Ammon's horn (tissue), 1 donor: Measurements from ENCODE around the gene NCKAP5.

ENCODE experiments used
- DNase-seq: peaks from one replicate; pipeline ENCODE4 v3.0.0-alpha.2; 2016; ENCODE audit warnings: low spot score

The NCKAP5 gene

DNA sequence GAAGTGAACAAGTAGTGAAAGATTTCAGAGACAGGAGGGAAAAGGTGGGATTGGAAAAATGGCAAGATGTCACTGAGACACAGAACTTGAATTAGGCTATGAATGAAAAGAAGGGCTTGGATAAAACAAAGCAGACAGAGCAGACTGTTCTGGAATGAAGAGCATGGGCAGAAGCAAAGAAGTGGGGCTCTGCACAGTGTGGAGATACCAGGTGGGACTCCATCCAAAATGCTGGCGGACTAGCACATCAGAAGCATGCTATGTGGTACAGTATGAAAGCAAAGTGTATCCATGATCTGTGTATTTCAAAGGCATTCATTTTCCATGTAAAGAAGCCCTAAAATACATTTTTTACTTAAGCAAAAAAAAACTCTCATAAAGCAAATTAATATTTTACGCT lies 487.4 kb downstream of the NCKAP5 start:
- DNase-seq, result no peak

DNA sequence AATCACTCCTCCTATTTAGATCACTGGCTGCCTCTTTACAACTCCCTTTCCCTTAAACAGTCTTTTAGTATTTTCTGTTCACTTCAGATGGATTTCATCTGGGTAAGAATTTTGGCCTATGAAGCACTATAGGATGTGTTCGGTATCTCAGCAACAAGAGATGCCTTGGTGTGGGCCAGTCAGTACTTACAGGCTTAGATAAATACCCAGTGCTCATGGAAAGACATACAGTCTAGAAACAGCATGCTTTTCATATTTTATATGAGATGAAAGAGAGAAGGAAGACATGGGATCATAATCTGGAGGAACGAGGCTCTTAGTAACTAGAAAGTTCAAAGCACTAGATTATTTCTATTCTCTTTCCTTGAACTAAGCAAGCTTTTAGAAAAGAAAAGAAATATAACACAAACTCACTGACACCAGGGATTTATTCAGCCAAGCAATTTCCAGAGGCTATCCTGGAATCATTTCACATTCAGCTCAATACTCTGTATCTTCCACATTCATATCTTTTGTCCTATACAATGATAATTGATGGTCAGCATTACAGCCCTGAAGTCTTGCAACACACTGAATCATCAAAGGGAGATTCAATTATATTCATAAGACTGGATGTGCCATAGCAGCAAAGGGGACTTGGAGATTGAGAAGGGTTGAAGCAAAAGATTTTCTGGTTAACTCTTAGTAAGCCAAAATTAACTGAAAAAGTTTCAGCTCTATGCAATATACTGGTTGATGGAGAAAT lies 489.4 kb downstream of the NCKAP5 start:
- no peak for DNase-seq

DNA sequence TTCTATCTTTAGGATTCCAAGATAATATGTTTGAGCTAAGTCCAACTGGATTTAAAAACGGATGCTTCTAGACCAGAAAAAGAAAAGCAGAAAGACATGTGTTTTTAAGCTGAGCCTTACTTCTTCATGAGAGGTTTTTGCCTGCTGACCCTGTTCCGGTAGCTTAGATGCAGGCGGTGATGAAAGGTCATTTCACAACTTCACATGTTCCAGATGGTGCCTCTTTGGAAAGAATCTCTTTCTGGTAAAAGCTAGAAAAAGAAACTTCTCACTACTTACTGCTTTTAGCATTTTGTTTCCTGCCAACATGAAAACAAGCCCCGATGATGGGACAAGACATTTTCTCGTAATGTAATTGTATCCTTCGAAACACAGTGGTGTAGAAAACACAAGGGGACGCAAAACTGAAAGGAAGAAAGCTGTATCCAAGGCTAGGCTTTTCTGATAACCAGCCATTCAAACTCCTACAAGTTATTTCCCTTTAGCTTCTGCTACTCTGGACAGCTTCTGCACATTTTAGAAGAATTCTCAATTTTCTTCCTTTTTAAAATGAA lies 490.9 kb downstream of the NCKAP5 start:
- DNase-seq, result no peak

DNA sequence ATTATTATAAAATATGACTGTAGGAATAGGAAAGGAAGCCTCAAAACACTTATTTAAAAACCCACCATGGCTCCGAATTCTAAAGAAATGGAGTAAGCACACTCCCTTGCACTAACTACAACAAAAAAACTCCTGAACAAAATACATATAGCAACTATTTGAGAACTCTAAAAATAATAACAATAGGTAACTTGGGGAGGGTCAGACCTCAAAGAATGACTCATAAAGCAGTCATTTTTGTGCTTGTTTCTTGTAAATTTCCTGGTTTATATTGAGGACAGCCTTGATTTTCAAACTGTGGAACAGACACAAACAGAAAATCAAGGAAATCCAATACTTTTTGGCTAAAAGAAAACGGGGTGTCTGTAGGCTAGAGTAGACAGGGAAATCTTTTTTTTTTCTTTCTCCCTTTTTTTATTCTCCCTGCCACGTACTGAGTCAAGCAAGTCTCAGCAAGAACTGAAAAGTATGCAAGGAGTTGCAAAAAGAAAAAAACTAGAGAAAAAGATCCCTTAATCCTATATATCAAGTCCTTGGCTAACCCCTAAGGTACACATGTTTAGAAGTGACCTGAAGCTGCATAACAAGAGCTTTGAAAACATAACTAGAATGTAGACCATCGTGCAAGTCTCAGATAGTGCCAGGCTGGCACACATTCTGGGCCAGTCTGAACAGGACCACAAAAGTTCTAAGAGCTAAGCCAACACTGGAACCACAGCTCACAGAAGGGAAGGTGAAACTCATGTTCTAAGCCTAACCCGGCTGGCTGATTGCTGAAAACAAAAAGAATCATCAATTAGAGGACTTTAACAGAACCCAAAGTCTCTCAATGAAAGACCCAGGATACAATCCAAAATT lies 495.2 kb downstream of the NCKAP5 start:
- no peak for DNase-seq

DNA sequence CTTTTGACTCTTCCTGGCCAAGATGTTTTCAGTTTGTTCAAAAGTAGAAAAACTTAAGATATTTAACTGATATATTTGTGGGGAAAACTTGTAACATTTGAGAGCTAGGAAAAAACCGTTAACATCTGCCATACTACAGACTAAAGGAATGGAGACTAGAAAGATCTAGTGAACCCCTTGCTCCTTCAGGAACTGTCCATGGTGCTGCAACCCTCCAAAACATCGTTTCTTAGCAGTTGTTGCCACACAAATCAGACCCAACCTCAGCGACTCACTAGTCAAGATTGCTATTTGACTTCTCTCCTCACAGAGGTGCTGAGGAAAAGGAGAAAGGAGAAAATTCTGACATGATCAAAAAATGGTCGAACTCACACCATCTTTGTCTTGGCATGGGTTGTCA lies 504.5 kb downstream of the NCKAP5 start:
- no peak for DNase-seq

DNA sequence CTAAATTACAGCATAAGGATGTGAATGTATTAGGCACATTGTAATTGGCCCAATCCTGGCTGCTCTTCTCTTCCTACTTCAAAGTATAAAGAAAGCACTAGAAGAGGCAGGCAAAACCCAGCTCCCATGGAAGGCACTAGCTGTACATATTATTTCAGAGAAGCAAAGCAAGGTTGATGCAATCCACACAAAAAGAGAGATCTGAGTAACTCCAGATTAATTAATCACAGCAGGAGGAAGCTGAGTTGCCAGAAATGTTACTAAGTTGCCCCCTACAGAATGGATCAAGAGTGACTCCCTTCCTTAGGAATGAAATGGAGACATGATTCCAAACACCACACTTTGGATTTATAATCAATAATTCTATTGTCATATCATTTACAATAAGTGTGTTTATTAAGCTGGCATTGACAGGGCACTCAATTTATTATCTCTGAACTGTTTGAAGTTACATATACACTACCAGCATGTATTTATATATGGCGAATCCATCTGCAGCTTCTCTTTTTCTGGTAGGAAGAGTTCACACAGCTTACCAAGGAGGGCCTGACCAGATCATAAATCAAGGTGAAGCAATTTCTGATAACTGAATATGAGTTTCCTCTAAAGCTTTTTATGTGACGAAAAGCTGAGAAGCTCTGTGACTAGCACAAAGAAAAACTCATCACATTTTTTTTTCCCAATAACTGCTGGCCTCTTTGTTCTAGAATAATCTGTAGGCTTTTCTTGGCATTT lies 505.2 kb downstream of the NCKAP5 start:
- no peak for DNase-seq

DNA sequence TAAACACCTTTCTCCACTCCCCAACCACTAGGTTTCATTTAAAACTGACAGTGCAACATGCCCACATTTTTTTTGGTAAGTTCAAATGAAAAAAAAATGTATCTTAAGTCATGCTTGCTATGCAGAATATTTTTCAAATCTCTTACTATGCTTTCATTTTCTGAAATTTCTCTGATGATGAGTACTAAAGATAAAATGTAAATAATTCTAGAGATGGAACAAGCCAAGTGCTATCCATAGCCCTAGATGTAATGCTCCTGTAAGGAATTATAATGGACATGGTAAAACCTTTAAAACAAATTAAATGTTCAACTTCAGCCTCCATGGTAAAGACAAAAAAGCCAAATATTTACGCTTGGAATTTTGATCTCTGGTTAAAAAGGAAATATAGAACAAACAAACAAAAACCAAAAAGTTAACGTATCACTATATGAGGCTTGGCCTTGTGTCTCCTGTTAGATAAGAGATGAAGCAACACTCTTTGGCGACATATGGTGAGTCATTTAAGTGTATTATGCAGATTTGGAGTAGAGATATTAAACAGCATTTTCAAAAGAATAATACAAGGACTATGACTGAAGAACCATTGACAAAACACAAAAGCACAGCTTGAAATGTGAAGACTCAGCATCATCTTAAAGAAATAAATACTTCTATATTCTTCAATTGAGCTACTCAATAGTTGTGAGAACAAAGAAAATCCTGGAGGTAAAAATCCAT lies 506.2 kb downstream of the NCKAP5 start:
- no peak for DNase-seq

DNA sequence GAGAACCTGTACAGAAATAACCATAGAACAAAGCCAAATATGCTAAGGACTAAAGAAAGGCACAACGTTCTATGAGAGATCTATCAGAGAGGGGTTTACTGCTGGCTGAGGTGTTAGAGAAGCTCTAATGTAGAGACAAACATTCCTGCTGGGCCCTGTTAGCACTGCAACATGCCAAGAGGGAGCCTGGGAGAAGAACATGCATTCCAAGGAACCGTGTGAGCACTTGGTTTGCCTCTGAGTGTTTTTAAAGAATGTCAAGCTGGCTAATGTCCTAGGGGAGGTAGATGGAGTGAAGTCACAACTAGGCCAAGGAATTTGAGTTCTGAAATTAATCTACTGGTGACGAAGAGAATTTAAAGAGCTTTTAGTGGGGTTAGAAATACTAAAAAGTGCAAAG lies 514.0 kb downstream of the NCKAP5 start:
- DNase-seq, result no peak

DNA sequence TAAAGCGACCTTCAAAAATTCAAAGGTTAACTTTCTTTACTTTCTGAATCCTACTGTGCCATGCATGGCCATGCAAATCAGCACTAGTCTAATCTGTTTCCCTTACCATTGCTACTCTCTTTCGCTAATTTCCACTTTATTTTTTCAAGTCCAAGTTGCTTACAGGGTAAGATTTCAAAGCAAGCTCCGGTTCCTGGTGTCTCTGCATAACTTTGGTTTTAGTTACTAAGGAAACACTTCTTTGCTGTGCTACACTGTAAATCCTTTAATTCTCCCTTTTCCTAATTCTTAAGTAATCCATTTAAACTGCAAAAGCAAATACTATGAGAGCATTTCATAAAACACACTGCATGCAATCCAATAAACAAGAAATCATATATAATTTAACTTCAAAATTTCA lies 514.7 kb downstream of the NCKAP5 start:
- DNase-seq, result no peak

DNA sequence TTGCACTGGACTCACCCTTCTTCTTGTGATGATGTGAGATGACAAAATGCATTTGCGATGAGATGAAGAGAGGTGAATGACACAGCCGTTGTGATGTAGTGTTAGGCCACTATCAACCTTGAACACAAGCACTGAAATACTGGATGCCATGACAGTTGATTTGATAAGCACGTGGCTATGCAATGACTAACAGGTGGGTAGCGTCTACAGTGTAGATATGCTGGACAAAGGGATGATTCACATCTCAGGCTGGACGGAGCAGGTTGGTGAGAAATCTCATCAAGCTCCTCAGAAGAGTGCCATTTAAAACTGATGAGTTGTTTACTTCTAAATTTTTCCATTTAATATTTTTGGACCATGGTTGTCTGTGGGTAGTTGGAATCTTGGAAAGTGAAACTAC lies 522.5 kb downstream of the NCKAP5 start:
- no peak for DNase-seq

DNA sequence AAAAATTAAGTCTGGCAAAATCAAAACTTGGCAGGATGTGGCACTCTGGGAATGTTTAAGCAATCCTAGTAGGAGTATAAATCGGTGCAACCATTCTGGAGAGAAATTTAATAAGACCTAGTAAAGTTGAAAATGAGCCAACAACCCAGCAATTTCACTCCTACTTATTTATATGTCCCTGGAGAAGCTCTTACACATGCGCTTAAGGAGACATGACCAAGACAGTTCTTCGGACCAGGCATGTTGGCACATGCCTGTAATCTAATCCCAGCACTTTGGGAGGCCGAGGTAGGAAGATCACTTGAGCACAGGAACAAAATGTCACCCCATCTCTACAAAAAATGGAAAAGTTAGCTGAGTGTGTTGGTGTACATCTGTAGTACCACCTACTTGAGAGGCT lies 523.7 kb downstream of the NCKAP5 start:
- DNase-seq, result no peak

DNA sequence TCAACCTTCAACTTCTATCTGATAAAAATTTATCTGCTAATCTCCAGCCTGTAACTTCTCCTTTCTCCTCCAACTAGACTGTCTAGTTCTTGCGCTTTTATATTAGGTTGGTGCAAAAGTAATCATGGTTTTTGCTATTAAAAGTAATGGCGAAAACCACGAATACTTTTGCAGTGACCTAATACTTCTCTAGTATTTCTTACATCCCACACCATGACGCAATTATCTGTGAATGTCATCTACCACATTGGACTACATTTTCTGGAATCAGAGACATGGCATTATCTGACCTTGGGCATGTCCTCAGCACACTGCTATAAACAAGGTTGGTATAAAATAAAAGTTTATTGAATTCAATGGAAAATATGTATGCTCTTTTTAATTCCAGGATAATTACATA lies 528.1 kb downstream of the NCKAP5 start:
- DNase-seq, result no peak

DNA sequence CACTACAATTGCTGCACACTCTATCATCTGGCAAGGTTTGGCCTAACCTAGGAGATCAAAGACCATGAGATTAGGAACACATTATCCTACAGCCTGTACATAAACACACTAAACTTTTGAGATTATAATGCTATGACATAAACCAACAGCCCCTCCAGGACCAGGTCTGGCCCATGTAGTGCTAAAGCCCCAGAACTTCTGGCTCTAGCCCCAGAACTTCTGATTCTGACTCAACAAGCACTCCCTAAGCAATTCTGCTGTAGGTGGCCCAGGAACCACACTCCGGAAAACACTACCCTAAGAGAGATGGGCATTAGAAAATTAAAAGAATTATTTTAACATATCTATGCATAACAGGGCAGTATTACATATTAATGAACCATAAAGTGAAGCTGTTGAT lies 528.7 kb downstream of the NCKAP5 start:
- no peak for DNase-seq

DNA sequence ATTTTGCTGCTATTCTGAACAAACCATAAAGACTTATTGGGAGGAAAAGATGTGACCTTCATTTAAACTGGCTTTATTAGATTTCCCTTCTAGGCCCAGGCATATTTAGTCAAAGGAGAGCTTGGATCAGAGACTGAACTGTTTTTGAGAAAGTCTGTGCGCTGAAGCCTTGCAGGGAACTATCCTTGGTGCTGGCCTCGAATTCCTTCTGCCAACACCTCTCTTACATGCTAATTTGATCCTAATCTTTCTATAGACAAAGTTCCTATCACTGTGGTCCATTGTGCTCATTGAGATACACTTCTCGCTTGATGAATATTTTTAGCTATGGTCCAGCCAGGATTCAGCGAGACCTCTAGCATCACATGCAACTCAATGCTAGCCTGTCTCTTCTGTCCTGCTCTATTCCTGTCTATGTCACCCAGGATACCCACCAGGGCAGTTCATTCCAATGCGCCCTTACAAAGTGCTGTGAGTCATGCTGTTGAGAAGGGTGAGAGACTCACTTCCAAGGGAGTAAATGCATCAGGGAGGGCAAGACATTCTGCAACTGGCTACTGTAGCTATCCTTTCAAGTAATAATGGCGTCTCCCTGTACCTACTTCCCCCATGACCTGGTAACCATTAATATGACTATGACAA lies 541.6 kb downstream of the NCKAP5 start:
- DNase-seq, result no peak

DNA sequence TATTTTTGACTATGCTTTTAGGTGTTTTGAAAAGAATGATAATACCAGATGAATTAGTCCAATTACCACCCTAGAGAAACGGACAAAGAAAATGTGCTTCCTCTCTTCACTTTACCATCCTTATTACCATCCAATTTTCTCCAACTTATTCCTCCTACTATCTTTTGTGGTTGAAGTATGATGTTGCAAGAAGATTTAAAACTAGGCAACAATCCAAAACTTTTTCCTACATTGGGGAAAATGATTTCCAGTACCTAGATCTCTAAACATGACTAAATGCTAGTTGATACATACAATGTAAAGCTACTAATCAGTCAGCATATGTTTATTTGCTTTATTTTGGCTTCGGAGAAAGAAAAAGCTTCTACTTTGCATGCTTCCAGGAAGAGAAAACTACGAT lies 543.3 kb downstream of the NCKAP5 start:
- no peak for DNase-seq

DNA sequence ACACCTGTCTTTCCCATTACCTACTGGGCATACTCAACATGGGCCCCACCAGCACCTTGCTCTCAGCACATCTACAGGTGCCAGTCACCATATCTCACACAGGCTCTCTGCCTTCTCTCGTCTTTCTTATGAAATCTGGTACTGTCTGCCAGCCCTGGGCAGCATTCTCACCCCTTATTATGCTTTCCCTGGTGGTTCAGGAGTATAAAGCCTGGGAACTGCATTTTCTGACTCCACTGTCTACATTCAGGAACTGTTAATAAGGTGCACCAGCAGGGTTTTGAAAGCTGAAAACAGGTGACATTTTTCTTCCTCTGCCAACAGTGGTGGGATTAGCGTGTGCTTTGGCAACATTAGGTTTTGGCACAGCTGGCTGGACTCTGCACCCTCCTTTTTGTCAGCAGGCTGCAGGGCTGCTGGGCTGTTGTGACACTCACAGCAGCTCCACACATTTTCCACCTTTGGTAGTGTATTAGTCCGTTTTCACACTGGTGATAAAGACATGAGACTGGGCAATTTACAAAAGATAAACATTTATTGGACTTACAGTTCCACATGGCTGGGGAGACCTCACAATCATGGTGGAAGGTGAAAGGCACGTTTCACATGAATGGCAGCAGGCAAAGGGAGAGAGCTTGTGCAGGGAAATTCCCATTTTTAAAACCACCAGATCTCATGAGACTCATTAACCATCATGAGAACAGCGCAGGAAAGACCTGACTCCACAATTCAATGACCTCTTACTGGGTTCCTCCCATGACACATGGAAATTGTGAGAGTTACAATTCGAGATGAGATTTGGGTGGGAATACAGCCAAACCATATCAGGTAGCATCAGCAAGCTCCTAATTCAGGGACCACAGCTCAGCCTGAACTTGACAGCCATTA lies 555.2 kb downstream of the NCKAP5 start:
- DNase-seq, result no peak

DNA sequence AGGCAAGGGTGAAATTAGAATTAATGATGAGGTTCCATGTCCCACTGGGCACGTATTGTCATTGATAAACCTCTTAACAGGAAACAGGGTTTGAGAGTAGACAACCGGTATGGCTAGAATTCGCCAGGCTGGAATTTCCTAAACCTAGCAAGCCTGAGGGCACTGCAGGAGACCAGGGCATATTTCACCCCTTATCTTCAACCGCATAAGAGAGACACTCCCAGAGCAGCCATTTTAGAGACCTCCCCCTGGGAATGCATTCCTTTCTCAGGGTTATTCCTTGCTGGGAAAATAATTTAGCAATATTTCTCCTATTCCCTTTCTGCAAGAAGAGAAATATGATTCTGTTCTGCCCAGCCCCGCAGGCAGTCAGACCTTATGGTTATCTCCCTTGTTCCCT lies 563.6 kb downstream of the NCKAP5 start:
- DNase-seq, result no peak

DNA sequence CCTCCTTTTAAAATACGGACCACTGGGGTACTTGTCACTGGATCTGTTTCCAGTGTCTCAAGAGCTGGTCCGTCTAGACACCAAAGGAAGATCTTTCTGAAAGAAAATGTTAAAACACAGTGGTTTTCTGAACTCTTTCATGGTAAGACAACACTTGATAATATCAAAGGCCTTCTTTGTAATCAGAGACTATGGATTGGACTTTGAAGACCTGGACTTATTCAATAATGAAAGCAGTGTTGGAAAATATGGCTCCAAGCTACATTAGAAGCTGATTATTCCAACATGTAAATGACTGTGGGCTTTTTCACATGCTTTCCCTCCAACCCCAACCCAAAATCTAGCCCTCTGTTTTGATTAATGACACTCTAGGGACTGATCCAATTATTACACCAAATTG lies 568.8 kb downstream of the NCKAP5 start:
- DNase-seq, result no peak

DNA sequence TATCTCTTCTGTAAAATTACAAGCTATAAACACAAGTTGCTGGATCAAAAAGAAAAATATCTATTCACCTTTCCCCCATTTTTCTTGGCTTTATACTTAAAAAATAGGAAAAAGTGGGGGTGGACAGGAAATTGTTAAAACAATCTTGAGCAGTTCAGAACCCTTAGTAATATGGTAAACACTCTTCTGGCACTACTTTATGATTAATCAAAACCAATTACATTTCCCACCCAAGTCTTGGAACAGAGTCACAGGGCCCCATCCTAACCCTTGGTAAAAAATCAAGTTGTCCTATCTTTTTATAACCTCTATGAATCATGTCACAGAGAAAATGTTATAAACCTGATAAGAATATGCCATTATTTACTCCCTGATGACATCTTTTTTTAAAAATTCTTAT lies 570.0 kb downstream of the NCKAP5 start:
- DNase-seq, result no peak

DNA sequence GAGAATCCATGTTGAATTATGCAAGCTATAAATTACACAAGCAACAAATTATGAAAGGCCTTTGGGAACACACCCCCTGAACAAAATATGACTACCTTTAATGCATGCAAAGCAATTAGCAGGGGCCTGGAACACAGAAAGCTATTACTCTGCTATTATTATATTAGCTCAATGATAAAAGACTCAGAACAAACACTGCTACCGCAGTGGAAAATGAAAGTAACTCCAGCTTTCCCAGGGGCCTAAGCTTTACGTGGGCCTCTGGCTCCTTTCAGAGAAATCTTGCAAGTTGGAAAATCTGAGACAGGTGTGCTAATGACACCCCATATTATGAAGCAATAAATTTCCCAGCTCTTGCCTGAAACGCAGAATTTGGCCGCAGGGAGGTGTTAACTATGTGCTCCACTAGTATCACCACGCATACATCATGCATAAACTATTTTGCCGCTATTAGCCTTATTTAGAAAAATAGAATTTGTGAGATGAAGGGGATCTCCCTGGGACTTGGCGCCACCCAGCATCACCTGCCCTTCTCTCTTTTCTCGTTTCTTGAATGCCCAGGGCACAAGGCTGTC lies 576.7 kb downstream of the NCKAP5 start:
- no peak for DNase-seq
